Endothelial cell of hepatic sinusoid (primary cell): ENCODE data around the gene CD47.

ENCODE experiments used
- in situ Hi-C: cut with HindIII; loops from 2 replicates; pipeline ENCODE4 v1.10.0; 2017; ENCODE audit warnings: low sequenced_read_pairs

The CD47 gene

DNA sequence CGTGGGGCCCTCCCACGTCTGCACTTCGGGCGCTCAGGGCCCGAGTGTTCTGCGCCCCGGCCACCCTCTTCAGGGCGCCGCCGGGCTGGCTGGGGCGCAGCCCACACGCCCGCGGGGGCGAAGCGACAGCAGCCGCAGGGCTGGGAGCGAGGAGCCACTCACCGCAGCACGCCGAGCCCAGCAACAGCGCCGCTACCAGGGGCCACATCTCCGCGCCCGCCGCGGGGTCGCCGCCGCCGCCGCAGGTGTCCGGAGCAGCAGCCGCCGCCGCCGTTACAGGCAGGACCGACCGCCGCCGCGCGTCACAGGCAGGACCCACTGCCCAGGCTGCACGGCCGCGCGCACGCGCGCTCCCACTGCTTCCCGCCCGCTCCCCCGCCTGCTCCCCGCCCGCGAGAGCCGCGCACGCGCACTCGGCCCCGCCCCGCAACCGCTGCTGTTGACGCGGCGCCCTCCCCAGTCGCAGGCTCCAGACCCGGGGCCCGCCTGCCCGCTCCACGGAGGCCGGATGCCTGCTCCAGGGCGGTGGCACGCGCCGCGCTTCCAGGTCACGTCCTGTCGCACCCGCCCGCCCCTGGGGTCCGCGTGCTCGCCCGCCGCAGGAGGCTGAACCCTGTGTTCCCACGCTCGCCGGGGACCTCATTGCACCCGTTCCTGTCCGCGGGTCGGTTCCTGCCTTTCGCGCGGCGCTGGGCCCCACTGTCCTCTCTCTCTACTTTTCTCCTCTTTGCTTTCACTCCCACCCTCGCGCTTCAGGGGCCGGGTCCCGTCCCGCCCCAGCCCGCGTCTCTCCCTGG, at the start of gene CD47:
CD47 (minus strand) TSS at position 331 of the 797 bp plus-strand sequence; CDS start at position 208, 123 bp downstream.
- in situ Hi-C loops, result no loop called here

- in situ Hi-C loops, result no loop called here
Measured at GRCh38 chr3:108137460-108137814, 46.6 kb upstream of the CD47 start.

DNA sequence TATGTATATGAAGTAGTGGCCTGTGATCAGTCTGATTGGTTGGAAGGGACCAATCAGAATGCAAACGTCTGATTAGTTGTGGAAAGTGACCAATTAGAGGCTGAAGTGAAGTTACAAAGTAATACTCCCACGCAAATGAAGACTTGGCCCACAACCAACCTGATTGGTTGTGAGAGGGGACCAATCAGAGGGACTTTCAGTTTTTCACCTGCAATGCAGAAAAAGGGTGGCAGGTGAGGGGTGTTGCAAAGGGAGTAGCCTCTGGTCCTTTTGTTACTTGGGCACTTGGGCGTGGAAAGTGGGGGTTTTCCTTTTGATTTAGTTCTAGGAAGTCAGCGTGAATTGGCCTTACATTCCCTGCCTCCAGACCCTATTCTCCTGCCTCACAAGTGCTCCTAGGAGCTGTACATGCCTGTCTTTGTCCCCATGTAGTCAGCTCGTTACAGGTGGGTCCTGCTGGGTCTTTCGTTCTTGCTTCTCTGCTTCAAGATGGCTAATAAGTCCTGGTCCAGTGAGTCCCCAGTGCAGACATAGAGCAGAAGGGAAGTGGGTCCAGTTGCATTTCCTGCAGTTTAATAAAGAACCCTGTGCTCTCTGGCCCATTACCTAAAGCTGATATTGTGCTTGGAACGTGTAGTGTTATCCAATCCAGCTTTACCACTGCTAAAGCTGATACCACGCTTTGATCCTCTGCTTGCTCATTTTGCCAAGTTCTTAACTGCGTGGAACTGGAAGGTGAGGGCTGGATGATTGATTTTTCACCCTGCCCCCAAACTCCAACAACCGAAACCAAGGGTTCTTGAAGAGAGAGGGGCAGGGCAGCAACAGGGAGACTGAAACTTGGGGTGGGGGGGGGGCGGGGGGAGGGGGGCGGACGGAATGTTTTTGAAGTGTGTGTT, 46.0 kb upstream of the CD47 start:
- in situ Hi-C loops, result no loop called here

DNA sequence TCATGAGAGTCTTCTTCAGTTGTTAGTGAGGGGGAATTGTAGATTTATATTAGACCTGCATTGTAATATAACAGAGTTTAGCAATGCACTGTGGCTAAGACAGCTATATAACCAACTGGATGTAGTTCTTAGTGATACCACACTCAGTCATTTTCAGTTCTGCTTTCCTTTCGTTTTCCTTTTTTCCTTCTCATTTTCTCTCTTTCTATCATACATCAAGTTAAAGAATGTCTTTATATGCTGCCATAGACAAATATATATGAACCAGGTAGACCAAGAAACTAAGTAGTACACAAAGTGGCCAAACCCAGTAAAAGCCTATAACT, 43.7 kb upstream of the CD47 start:
- in situ Hi-C loops, result loop anchor here (5.0 kb wide), 1 partner anchor 88 kb away; the partner anchor contains the start of gene IFT57

- in situ Hi-C loops, result loop anchor here (5.0 kb wide), 1 partner anchor 88 kb away; the partner anchor contains the start of gene IFT57
Measured at GRCh38 chr3:108133858-108134554, 43.2 kb upstream of the CD47 start.

DNA sequence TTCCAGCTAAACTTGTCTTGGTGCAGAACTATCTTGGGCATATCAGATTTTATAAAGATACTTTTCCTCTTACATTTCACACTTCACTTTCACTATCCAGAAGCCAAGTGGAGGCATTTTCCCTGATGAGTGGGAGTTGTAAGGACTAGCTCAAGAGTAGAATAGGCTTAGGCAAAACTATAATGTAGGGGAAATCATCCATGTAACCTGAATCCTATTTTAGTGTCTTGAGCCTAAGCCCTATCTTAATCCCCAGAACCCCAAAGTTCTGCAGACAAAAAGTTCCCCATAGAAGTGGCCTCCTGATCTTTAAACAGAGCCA, 42.2 kb upstream of the CD47 start:
- in situ Hi-C loops, result loop anchor here (5.0 kb wide), 1 partner anchor 89 kb away; the partner anchor contains the start of gene IFT57

DNA sequence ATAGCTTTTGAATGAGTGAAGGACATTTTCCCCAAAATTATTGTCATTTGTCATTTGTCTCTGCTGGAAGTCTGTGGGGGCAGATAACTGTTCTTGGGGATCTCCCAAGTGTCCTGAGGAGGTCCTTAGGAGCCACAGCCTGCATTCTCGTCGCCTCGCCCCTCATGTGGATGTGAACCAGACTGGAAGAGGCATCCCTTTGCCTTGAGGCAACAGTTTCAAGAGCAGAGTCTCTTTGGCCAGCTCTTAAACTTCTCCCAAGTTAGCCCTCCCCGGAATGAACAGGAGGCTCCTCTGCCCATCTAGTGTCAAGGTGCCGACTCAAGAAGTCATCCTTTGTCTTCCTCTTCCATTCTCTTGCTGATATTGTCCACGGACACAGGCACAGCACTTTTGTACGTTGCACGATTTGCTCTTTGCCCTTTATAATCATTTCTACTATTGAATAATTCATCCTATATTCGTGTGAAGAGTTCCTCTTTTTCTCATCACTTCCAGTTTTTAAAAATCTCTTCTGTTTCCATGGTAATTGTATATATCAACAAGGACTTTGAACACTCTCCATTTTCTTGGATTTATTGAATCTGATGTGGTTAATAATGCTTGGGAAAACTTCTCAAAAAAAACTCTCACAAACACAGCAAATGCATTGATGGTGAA, 40.8 kb upstream of the CD47 start:
- in situ Hi-C loops, result loop anchor here (5.0 kb wide), 1 partner anchor 91 kb away; the partner anchor contains the start of gene IFT57

GRCh38 chr3:108130701-108131474, 40.1 kb upstream of the CD47 start:
- in situ Hi-C loops, result loop anchor here (5.0 kb wide), 1 partner anchor 91 kb away; the partner anchor contains the start of gene IFT57

DNA sequence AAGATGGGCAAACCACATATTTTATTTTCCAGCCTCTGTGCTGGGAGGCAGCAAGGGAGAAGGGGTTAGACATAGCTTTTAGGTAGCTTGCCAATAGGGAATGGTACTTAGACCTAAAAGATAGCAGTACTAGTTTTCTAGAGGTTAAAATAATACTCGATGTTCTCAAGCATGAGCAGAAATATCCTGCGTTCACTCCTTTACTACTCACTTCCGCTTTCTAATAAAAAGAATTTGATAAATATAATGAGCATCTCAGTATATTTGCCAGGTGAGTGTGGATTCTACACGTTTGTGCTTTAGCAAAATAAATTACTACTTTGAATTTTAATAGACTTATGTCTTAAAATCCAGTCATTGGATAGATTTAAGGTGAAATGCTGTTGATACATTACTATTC, 39.4 kb upstream of the CD47 start:
- in situ Hi-C loops, result loop anchor here (5.0 kb wide), 1 partner anchor 92 kb away; the partner anchor contains the start of gene IFT57

- in situ Hi-C loops, result no loop called here
Measured at GRCh38 chr3:108127301-108127988, 36.6 kb upstream of the CD47 start.

- in situ Hi-C loops, result no loop called here
Measured at GRCh38 chr3:108126348-108126747, 35.5 kb upstream of the CD47 start.

- in situ Hi-C loops, result no loop called here
Measured at GRCh38 chr3:108125550-108126071, 34.8 kb upstream of the CD47 start.

GRCh38 chr3:108125153-108125543, 34.3 kb upstream of the CD47 start:
- in situ Hi-C loops, result no loop called here

DNA sequence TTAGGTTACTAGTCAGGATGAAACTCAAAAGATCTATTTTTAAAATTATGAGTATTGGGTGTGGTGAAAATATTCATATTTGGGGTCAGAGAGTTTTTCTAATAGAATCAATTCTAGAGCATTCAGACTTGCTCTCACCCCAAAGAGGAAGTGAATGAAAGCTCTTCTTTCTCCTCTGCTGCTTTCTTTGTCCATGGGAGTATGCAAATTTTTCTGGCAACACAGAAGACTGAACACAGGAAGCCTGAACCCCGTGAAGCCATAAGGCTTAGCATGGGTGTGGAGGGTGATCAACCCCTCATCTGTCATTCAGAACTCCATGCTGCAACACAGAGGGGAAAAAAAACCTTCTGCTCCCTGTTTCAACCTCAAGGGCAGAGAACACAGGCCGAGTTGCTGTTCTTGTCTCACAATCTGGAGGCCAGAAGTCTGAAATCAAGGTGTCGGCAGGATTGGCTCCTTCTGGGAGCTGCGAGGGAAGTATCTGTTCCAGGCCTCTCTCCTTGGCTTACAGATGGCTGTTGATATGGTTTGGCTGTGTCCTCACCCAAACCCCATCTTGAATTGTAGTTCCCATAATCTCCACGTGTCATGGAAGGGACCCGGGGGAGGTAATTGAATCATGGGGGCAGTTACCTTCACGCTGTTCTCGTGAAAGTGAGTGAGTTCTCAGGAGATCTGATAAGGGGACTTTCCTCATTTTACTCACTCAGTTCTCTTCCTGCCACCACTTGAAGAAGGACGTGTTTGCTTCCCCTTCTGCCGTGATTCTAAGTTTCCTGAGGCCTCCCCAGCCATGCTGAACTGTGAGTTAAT, 33.7 kb upstream of the CD47 start:
- in situ Hi-C loops, result no loop called here

DNA sequence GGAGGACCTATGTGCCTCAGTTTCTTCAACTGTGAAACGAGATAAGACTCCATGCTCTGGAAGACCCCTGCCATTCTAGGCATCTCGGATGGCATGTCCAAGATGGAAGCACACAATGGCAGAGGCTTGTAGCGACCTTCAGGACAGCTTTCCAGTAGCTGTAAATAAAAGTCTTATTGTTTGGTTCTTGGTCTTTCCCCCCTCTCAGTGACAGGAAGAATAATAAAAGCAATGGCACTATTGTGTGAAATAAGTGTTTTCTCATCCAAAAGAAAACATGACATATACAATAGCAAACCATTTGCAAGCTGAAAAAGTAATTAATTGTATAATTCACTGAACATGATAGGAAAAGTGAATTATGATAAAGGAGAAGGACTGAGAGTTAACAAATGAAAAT, 32.5 kb upstream of the CD47 start:
- in situ Hi-C loops, result no loop called here

DNA sequence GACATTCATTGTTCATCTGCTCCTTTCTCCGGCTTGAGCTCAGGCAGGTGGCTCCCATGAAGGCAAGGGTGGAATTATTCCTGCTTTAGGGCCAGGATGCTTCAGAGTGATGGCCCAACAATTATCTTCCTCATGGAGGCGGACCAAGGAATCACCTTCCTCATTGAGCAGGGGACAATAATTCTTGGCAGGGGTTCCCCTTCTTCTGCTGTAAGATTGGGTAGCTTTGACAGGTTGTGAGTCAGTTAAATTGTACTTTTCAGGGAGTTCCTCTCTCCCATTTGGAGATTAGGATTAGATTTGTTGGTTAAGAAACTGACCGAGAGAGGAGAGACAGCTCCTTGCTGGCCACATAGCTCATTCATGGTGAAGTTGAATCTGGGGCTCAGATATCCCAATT, 31.4 kb upstream of the CD47 start:
- in situ Hi-C loops, result no loop called here

DNA sequence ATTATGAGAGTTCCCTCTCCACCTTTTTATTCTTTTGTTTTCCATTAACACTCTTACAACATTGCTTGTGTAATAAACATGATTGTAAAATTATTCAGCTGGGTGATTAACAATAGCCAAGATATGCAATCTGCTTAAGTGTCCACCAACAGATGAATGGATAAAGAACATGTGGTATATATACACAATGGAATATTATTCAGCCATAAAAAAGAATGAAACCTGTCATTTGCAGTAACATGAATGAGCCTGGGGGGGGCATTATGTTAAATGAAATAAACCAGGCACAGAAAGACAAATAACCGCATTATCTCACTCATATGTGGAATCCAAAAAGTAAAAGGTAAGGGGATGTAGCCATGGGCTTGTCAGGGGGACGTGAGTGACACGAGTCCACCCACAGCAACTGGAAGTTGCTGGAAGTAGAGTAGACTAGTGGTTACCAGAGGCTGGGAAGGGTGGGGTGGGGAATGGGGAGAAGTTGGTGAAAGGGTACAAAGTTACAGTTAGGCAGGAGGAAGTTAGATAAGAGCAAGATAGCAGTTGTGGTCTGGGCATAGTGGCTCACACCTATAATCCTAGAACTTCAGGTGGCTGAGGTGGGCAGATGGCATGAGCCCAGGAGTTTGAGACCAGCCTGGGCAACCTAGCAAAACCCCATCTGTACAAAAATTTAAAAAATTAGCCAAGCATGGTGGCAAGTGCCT, 28.7 kb upstream of the CD47 start:
- in situ Hi-C loops, result loop anchor here (5.0 kb wide), 1 partner anchor 63 kb away; no protein-coding TSS in a partner anchor
